Heart left ventricle (tissue), 16 donors: ENCODE results near the gene LYSMD1. TPM values are rescaled to one million over a fixed set of nuclear protein-coding genes. Genes with fewer than 3 reads are reported as not detected.
A peak's percentile ranks its signal among the peaks of the same experiment; 100 is the strongest.

Source experiments
- ATAC-seq, 4 donors: fragments of 200-7000 bp; cut with Tn5 transposase; one replicate each; pipeline ENCODE4 v1.9.1; 2020 to 2022; ENCODE audit warnings: moderate library complexity in 4 of 4, mild to moderate bottlenecking in 3 of 4, moderate number of reproducible peaks in 1 of 4
- DNase-seq, 5 donors: peaks; one replicate each; pipeline ENCODE4 v3.0.0-alpha.2; 2020
- H3K27ac ChIP-seq, 12 donors: fragments of 200-600 bp; sonication (generic) in 4 of 12; one replicate each; pipeline versions ENCODE4 v1.5.0 to v1.8.0; 2016 to 2022; ENCODE audit warnings: mild to moderate bottlenecking in 2 of 12
- H3K27me3 ChIP-seq, 9 donors: fragments of 200-600 bp; sonication (generic) in 2 of 9; one replicate each; pipeline versions ENCODE4 v1.5.1 to v1.8.0; 2016 to 2022; ENCODE audit warnings: mild to moderate bottlenecking in 3 of 9
- H3K36me3 ChIP-seq, 9 donors: fragments of 200-600 bp; sonication (generic) in 2 of 9; one replicate each; pipeline versions ENCODE4 v1.5.0 to v1.8.0; 2018 to 2022; ENCODE audit warnings: mild to moderate bottlenecking in 2 of 9
- H3K4me1 ChIP-seq, 12 donors: fragments of 200-600 bp; sonication (generic) in 4 of 12; one replicate each; pipeline versions ENCODE4 v1.5.0 to v1.8.0; 2016 to 2022; ENCODE audit warnings: mild to moderate bottlenecking in 3 of 12
- H3K4me3 ChIP-seq, 12 donors: fragments of 200-600 bp; sonication (generic) in 4 of 12; one replicate each; pipeline versions ENCODE4 v1.5.0 to v1.8.0; 2017 to 2022; ENCODE audit warnings: mild to moderate bottlenecking in 9 of 12, moderate library complexity in 4 of 12
- H3K9me3 ChIP-seq, 12 donors: fragments of 200-600 bp; sonication (generic) in 4 of 12; one replicate each; pipeline versions ENCODE4 v1.5.0 to v1.8.0; 2016 to 2022; ENCODE audit warnings: mild to moderate bottlenecking in 1 of 12
- CTCF ChIP-seq, 12 donors: fragments of 200-600 bp; sonication (generic) in 4 of 12; IDR thresholded peaks; one replicate each; pipeline versions ENCODE4 v1.5.0 to v1.8.0; 2018 to 2022; ENCODE audit warnings: antibody characterized with exemption in 12 of 12, mild to moderate bottlenecking in 5 of 12
- POLR2A ChIP-seq, 2 donors: fragments of 450-650 bp; IDR thresholded peaks; one replicate each; pipeline ENCODE4 v1.6.1; 2017; ENCODE audit warnings: antibody characterized with exemption in 2 of 2, mild to moderate bottlenecking in 2 of 2, moderate library complexity in 2 of 2
- WGBS, 4 donors: extraction: QIAGEN DNeasy Blood & Tissue Kit in 2 of 4; methylation state at CpG; one replicate each; pipeline versions ENCODE4 v1.1.5 to v1.1.7; 2013 to 2018; 5-methylcytosine and 5-hydroxymethylcytosine counted together
- intact Hi-C, 10 donors: fragments of 100-400 bp; cut with DNase I; formaldehyde crosslinking; loops; one replicate each; pipeline versions ENCODE4 v1.11.1 to v1.14.2; 2022
- polyA plus RNA-seq, 2 donors: library from polyadenylated mRNA; stranded (reverse); fragments of 200-250 nt; gene quantifications; one replicate each; pipeline ENCODE4 v1.2.3, GENCODE V29; 2013
- total RNA-seq, 9 donors: library from RNA; depleted of rRNA in 2 of 9; stranded (reverse); fragments of >200 nt in 2 of 9; fragmentation: NEBNext Ultra II Directional in 3 of 9; extraction: Animal tissue kit (Norgen Biotek cat#: 25700) in 3 of 9; gene quantifications; one replicate each; pipeline versions ENCODE4 v1.1.0 to v1.2.4, GENCODE V29; 2016 to 2023
- donor health status: ischemic (EF 13 %, LVEDD 7.1; RV severe dilation, severe dysfunction).
- donor health status: healthy with polysubstance abuse.
- donor health status: DM: no; HTN: yes; CAD: no.
- donor health status: DM: no; HTN: no; CAD: no.
- donor health status: ischemic (EF 25% LVEDD 6.9; RV normal size, moderate dysfunction).
- donor health status: ischemic (EF 25% LVEDD 5.7; RV mildly dilated, moderate dysfunction).
- donor health status: healthy.
- donor health status: DM: yes; HTN: yes; CAD: no.
- donor health status: ischemic (EF 35%, LVEDD 5.7; RV mildly dilated, moderate dysfunction).
- donor health status: nonischemic (EF 11% LVEDD 7.7; RV severe dilation, severe dysfunction).
- donor health status: DM: yes; HTN: yes; CAD: no.
- donor health status: PGD.
- donor health status: ischemic (EF 29% LVEDD 5.4; RV normal size, mild dysfunction).
- donor health status: nonischemic (EF 23%, LVEDD 6.1; RV moderate dilation, normal function).

Gene LYSMD1
- total and polyA plus RNA-seq, 11 donors, result 6.8 to 26.8 (median 13.0) TPM

- peaks cover 2 to 56% (median 46%) of the 10 kb centered on the region in 9 donors for H3K36me3 ChIP-seq
These were observed 32.5 kb downstream of the LYSMD1 start for GRCh38 chr1:151133018-151133806.

GRCh38 chr1:151132335-151133017 lies 33.2 kb downstream of the LYSMD1 start:
- no peaks in the 10 kb centered on the region for H3K9me3 ChIP-seq
- TF ChIP-seq CTCF (IDR thresholded peaks at IDR 0.05), result no peak
- TF ChIP-seq POLR2A (IDR thresholded peaks at IDR 0.05), result no peak
- H3K36me3 ChIP-seq, result peaks cover 2 to 50% (median 38%) of the 10 kb centered on the region in 9 donors
- ATAC-seq (no peak), DNase-seq (no peak)
- peak overlapping the region in 7 of 12 donors; percentile 12 to 72 (median 61) for H3K27ac ChIP-seq
- intact Hi-C loops, result no loop called here
- no peaks in the 10 kb centered on the region for H3K27me3 ChIP-seq
- WGBS, 4 donors, result 74 to 81% (median 78%) methylated on average over 23 to 74 of the region's 74 CpGs
- peak overlapping the region in 10 of 12 donors; percentile 18 to 61 (median 46) for H3K4me3 ChIP-seq
- peaks cover 0 to 27% (median 3%) of the 10 kb centered on the region in 12 donors for H3K4me1 ChIP-seq

More at GRCh38 chr1:151133018-151133806, 32.5 kb downstream of the LYSMD1 start:
- DNase-seq, result no peak
- 74 to 81% (median 78%) methylated on average over 24 to 65 of the region's 65 CpGs for WGBS, 4 donors
- no peak for TF ChIP-seq POLR2A (IDR thresholded peaks at IDR 0.05)
- TF ChIP-seq CTCF (IDR thresholded peaks at IDR 0.05), result no peak
- intact Hi-C loops, result no loop called here
- ATAC-seq, result peak in 1 of 4 donors; percentile 3
- no peak overlapping the region for H3K4me3 ChIP-seq
- no peaks in the 10 kb centered on the region for H3K27me3 ChIP-seq
- no peak overlapping the region for H3K27ac ChIP-seq
- H3K4me1 ChIP-seq, result peaks cover 0 to 27% (median 3%) of the 10 kb centered on the region in 12 donors
- no peaks in the 10 kb centered on the region for H3K9me3 ChIP-seq

- Histone ChIP-seq H3K4me3 (peak overlapping the region in 10 of 12 donors; percentile 21 to 61 (median 46)), H3K9me3 (no peaks in the 10 kb centered on the region), H3K4me1 (peaks cover 0 to 27% (median 3%) of the 10 kb centered on the region in 12 donors), H3K36me3 (peaks cover 2 to 49% (median 34%) of the 10 kb centered on the region in 9 donors), H3K27me3 (no peaks in the 10 kb centered on the region), H3K27ac (peak overlapping the region in 10 of 12 donors; percentile 20 to 72 (median 50))
- ATAC-seq (peak; percentile 27 to 60 (median 44)), DNase-seq (peak in 1 of 5 donors; percentile 35)
- TF ChIP-seq POLR2A (IDR thresholded peaks at IDR 0.05), result no peak
- no peak for TF ChIP-seq CTCF (IDR thresholded peaks at IDR 0.05)
- 49 to 67% (median 56%) methylated on average over 36 to 39 of the region's 39 CpGs for WGBS, 4 donors
- intact Hi-C loops, result no loop called here
These were observed 33.9 kb downstream of the LYSMD1 start for GRCh38 chr1:151131701-151132334.
